HEK293T (cell line): ENCODE data around the gene CROCC.

Experiments
- ARNT ChIP-seq: fragments of 450-650 bp; IDR thresholded peaks from 2 replicates; pipeline ENCODE4 v1.6.1; 2017; ENCODE audit warnings: mild to moderate bottlenecking
- BHLHE40 ChIP-seq: fragments of 450-650 bp; IDR thresholded peaks from 2 replicates; pipeline ENCODE4 v1.6.1; 2016; ENCODE audit warnings: mild to moderate bottlenecking, moderate library complexity, borderline replicate concordance
- ELF4 ChIP-seq: fragments of 450-650 bp; IDR thresholded peaks from 2 replicates; pipeline ENCODE4 v1.6.1; 2017; ENCODE audit warnings: antibody characterized with exemption
- FOXK2 ChIP-seq: fragments of 450-650 bp; IDR thresholded peaks from 2 replicates; pipeline ENCODE4 v1.6.1; 2016; ENCODE audit warnings: mild to moderate bottlenecking
- LEF1 ChIP-seq: fragments of 450-650 bp; IDR thresholded peaks from 2 replicates; pipeline ENCODE4 v1.6.1; 2017; ENCODE audit warnings: mild to moderate bottlenecking, borderline replicate concordance
- NFRKB ChIP-seq: fragments of 450-650 bp; IDR thresholded peaks from 2 replicates; pipeline ENCODE4 v1.6.1; 2016; ENCODE audit warnings: mild to moderate bottlenecking, moderate library complexity
- SP1 ChIP-seq: fragments of 450-650 bp; IDR thresholded peaks from 2 replicates; pipeline ENCODE4 v1.6.1; 2017
- SUZ12 ChIP-seq: fragments of 450-650 bp; IDR thresholded peaks from 2 replicates; pipeline ENCODE4 v1.6.1; 2016; ENCODE audit warnings: mild to moderate bottlenecking
- TARDBP ChIP-seq: fragments of 450-650 bp; IDR thresholded peaks from 2 replicates; pipeline ENCODE4 v1.6.1; 2016
- ZNF384 ChIP-seq: fragments of 450-650 bp; IDR thresholded peaks from 2 replicates; pipeline ENCODE4 v1.6.1; 2016
- TF ChIP-seq, protein P1 (sequence below): fragments of 450-650 bp; IDR thresholded peaks from 2 replicates; pipeline ENCODE4 v1.6.1; 2016

DNA sequence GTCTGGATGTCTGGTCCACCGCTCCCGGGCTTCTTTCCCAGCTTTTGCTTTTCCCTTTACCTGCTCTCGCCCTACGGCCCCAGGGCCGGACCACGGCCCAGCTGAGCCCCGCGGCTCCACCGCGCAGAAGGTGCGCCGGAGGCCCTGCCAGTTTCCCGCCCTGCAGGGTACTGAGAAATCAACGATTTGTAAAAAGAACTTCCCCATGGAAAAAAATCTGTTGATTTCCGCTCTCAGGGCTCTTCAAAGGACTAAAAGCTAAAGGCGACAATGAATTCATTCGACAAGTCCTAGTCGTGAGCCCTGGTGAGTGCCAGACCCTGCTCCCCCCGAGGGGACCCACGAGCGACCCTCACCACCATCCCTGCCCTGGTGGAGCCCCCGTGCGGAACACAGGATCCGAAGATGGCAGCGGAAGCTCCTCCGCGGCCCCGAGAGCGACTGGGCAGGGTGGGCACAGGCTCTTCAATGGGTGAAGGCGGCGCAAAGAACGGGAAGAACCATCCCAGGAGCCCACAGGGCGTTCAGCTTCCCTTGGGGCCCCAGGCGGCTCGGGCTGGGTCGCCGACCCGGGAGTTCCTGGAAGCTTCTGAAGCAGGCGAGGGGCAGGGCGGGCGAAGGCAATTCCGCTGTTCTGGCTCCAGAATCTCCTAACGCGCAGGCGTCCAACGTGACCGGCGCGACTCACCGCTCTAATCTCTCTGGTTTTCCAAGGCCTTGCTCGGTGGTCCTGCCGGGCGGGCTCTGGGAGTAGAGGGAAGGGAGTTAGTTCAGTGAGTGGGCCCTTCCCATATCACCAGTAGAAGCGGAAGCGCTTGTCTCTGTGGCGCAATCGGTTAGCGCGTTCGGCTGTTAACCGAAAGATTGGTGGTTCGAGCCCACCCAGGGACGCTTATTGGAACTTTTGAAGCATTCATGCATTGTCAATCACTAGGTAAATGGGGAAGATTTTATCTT, 32.6 kb upstream of the CROCC start:
- TF ChIP-seq ZNF384: no peak
- no peak for TF ChIP-seq TARDBP
- TF ChIP-seq SP1: no peak
- TF ChIP-seq, protein P1, sequence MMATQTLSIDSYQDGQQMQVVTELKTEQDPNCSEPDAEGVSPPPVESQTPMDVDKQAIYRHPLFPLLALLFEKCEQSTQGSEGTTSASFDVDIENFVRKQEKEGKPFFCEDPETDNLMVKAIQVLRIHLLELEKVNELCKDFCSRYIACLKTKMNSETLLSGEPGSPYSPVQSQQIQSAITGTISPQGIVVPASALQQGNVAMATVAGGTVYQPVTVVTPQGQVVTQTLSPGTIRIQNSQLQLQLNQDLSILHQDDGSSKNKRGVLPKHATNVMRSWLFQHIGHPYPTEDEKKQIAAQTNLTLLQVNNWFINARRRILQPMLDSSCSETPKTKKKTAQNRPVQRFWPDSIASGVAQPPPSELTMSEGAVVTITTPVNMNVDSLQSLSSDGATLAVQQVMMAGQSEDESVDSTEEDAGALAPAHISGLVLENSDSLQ: no peak
- no peak for TF ChIP-seq FOXK2
- TF ChIP-seq BHLHE40: no peak
- TF ChIP-seq SUZ12: no peak
- TF ChIP-seq LEF1: no peak
- TF ChIP-seq NFRKB: no peak
- no peak for TF ChIP-seq ELF4
- no peak for TF ChIP-seq ARNT
